ENCODE results near the gene FAM163B. TPM values are rescaled to one million over a fixed set of nuclear protein-coding genes. Genes with fewer than 3 reads are reported as not detected.
A peak's percentile ranks its signal among the peaks of the same experiment; 100 is the strongest.

Gene FAM163B
- total RNA-seq, 1 donor, result not detected

DNA sequence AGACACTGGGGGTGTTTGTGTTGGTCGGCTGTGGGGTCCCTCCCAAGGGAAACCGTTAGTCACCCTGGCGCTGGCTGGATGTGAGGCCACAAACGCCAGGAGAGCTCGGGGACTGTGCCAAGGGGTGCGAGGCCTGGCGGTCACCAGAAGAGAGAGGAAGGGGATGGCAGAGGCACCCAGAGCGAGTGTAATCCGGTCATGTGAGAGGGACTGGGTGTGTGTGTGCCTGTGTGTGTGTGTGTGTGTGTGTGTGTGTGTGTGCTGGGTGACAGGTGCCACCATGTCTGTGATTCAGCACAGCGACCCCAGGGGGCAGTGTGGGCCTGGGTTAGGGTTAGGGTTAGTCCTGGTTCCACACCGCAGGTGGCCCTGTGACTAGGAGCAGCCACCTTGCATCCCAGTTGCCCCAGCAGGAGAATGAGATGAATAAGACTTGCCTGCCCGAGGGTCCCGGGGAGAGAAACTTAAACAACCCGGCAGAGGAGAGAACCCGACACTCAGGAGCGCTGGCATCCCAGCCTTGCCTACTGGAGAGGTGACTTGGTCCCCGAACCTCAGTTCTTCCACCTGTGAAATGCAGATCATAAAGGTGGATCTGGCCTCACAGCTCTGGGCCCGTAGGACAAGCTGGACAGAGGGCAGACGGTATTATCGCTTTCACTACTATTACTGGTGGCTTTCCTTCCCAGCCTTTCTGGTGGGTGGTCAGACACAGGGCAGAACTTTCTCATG lies 76.1 kb downstream of the FAM163B start:
- no peak overlapping the region for H3K4me2 ChIP-seq (ENCODE audit: insufficient read depth, low read length)
- peaks cover 33% of the 10 kb centered on the region for H3K27me3 ChIP-seq (ENCODE audit: insufficient read depth, low read length)
- no peaks in the 10 kb centered on the region for H3K9me3 ChIP-seq (ENCODE audit: low read depth, low read length)
- TF ChIP-seq, protein P1, sequence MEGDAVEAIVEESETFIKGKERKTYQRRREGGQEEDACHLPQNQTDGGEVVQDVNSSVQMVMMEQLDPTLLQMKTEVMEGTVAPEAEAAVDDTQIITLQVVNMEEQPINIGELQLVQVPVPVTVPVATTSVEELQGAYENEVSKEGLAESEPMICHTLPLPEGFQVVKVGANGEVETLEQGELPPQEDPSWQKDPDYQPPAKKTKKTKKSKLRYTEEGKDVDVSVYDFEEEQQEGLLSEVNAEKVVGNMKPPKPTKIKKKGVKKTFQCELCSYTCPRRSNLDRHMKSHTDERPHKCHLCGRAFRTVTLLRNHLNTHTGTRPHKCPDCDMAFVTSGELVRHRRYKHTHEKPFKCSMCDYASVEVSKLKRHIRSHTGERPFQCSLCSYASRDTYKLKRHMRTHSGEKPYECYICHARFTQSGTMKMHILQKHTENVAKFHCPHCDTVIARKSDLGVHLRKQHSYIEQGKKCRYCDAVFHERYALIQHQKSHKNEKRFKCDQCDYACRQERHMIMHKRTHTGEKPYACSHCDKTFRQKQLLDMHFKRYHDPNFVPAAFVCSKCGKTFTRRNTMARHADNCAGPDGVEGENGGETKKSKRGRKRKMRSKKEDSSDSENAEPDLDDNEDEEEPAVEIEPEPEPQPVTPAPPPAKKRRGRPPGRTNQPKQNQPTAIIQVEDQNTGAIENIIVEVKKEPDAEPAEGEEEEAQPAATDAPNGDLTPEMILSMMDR (IDR thresholded peaks at IDR 0.05; ENCODE audit: extremely low read depth, low read depth, low read length), result peak; percentile 49
- H3K27ac ChIP-seq (ENCODE audit: low read depth, low read length), result no peak overlapping the region
- H3K4me3 ChIP-seq (ENCODE audit: insufficient read depth, low read length), result no peak overlapping the region
- H2AFZ ChIP-seq (ENCODE audit: low read length), result no peak overlapping the region
- peaks cover 8% of the 10 kb centered on the region for H3K4me1 ChIP-seq (ENCODE audit: insufficient read depth, low read length)
- DNase-seq (ENCODE audit: insufficient read length, low spot score, missing footprints), result no peak
- H3K36me3 ChIP-seq (ENCODE audit: insufficient read depth, low read length), result no peaks in the 10 kb centered on the region
- H3K79me2 ChIP-seq (ENCODE audit: insufficient read depth, low read length), result no peaks in the 10 kb centered on the region
- no peaks in the 10 kb centered on the region for H4K20me1 ChIP-seq (ENCODE audit: insufficient read depth, low read length)

- no peak for DNase-seq (ENCODE audit: insufficient read length, low spot score, missing footprints)
Observed at GRCh38 chr9:133531293-133531692, 77.9 kb downstream of the FAM163B start.

DNA sequence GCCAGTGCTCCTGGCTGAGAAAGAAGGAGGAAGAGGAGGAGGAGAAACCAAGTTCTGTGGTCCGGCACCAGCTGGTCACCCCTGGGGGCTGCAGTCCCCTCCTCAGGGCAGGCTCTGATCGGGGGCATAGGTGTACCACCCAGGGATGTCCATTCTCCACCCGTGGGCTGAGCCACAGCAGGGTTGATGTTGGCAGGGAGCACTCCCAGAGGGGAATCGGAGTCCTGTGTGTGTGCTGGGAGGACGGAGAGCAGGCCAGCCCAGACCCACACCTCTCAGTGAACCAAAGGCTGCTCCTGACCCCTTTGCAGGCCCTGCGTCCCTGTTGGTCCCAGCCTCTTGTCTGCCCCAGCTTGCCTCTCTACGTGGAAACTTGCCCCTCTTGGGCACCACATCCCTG lies 79.3 kb downstream of the FAM163B start:
- no peak overlapping the region for H3K4me2 ChIP-seq (ENCODE audit: insufficient read depth, low read length)
- no peaks in the 10 kb centered on the region for H4K20me1 ChIP-seq (ENCODE audit: insufficient read depth, low read length)
- peaks cover 56% of the 10 kb centered on the region for H3K27me3 ChIP-seq (ENCODE audit: insufficient read depth, low read length)
- DNase-seq (ENCODE audit: insufficient read length, low spot score, missing footprints), result no peak
- H2AFZ ChIP-seq (ENCODE audit: low read length), result no peak overlapping the region
- H3K27ac ChIP-seq (ENCODE audit: low read depth, low read length), result no peak overlapping the region
- H3K4me1 ChIP-seq (ENCODE audit: insufficient read depth, low read length), result peaks cover 8% of the 10 kb centered on the region
- TF ChIP-seq, protein P1 (IDR thresholded peaks at IDR 0.05; ENCODE audit: extremely low read depth, low read depth, low read length), result no peak
- H3K4me3 ChIP-seq (ENCODE audit: insufficient read depth, low read length), result no peak overlapping the region
- H3K36me3 ChIP-seq (ENCODE audit: insufficient read depth, low read length), result no peaks in the 10 kb centered on the region
- no peaks in the 10 kb centered on the region for H3K79me2 ChIP-seq (ENCODE audit: insufficient read depth, low read length)
- H3K9me3 ChIP-seq (ENCODE audit: low read depth, low read length), result no peaks in the 10 kb centered on the region

More at GRCh38 chr9:133531293-133531692, 77.9 kb downstream of the FAM163B start:
- H3K27ac ChIP-seq (ENCODE audit: low read depth, low read length), result no peak overlapping the region
- no peaks in the 10 kb centered on the region for H3K79me2 ChIP-seq (ENCODE audit: insufficient read depth, low read length)
- no peak overlapping the region for H3K4me3 ChIP-seq (ENCODE audit: insufficient read depth, low read length)
- H3K4me1 ChIP-seq (ENCODE audit: insufficient read depth, low read length), result peaks cover 8% of the 10 kb centered on the region
- no peaks in the 10 kb centered on the region for H3K36me3 ChIP-seq (ENCODE audit: insufficient read depth, low read length)
- H3K27me3 ChIP-seq (ENCODE audit: insufficient read depth, low read length), result peaks cover 51% of the 10 kb centered on the region
- TF ChIP-seq, protein P1 (IDR thresholded peaks at IDR 0.05; ENCODE audit: extremely low read depth, low read depth, low read length), result no peak
- H2AFZ ChIP-seq (ENCODE audit: low read length), result no peak overlapping the region
- no peak overlapping the region for H3K4me2 ChIP-seq (ENCODE audit: insufficient read depth, low read length)
- H3K9me3 ChIP-seq (ENCODE audit: low read depth, low read length), result no peaks in the 10 kb centered on the region
- no peaks in the 10 kb centered on the region for H4K20me1 ChIP-seq (ENCODE audit: insufficient read depth, low read length)

GRCh38 chr9:133529457-133529856 lies 79.7 kb downstream of the FAM163B start:
- no peak overlapping the region for H2AFZ ChIP-seq (ENCODE audit: low read length)
- no peaks in the 10 kb centered on the region for H3K79me2 ChIP-seq (ENCODE audit: insufficient read depth, low read length)
- H3K4me3 ChIP-seq (ENCODE audit: insufficient read depth, low read length), result no peak overlapping the region
- H3K4me1 ChIP-seq (ENCODE audit: insufficient read depth, low read length), result peaks cover 8% of the 10 kb centered on the region
- H3K4me2 ChIP-seq (ENCODE audit: insufficient read depth, low read length), result no peak overlapping the region
- H3K36me3 ChIP-seq (ENCODE audit: insufficient read depth, low read length), result no peaks in the 10 kb centered on the region
- H3K27ac ChIP-seq (ENCODE audit: low read depth, low read length), result no peak overlapping the region
- H3K9me3 ChIP-seq (ENCODE audit: low read depth, low read length), result no peaks in the 10 kb centered on the region
- H4K20me1 ChIP-seq (ENCODE audit: insufficient read depth, low read length), result no peaks in the 10 kb centered on the region
- peaks cover 56% of the 10 kb centered on the region for H3K27me3 ChIP-seq (ENCODE audit: insufficient read depth, low read length)
- DNase-seq (ENCODE audit: insufficient read length, low spot score, missing footprints), result no peak
- TF ChIP-seq, protein P1 (IDR thresholded peaks at IDR 0.05; ENCODE audit: extremely low read depth, low read depth, low read length), result no peak
